DOHH2 (cell line): ENCODE data around the gene DNM1.

ENCODE experiments used
- CTCF ChIP-seq: fragments of 200-600 bp; sonication (generic); IDR thresholded peaks from one replicate; pipeline ENCODE4 v1.5.1; 2014; ENCODE audit warnings: antibody characterized with exemption, mild to moderate bottlenecking, low read depth, low read length; ENCODE audit not compliant: poor library complexity, severe bottlenecking
- EZH2phosphoT487 ChIP-seq: fragments of 200-600 bp; sonication (generic); IDR thresholded peaks from 2 replicates; pipeline ENCODE4 v1.6.1; 2017; ENCODE audit warnings: borderline replicate concordance, mild to moderate bottlenecking, antibody characterized with exemption, low read length, moderate library complexity, mixed read lengths

DNA sequence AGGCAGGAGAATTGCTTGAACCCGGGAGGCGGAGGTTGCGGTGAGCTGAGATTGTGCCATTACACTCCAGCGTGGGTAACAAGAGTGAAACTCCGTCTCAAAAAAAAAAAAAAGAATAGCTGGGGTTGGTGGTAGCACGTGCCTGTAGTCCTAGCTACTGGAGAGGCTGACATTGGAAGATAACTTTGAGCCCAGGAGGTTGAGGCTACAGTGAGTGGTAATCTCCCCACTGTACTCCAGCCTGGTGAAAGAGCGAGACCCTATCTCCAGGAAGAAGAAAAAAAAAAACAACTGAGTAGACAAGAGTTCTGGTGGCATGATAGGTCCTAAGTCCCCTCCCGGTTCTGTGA is 46.4 kb downstream of the DNM1 start:
- TF ChIP-seq CTCF = no peak
- TF ChIP-seq EZH2phosphoT487 = no peak
